Kidney (tissue), 14 donors: ENCODE measurements around the gene TNS3. TPM values are rescaled to one million over a fixed set of nuclear protein-coding genes. Genes with fewer than 3 reads are reported as not detected.

Experiments
- DNase-seq, 5 donors: peaks; one replicate each; pipeline ENCODE4 v3.0.0-alpha.2; 2013 to 2020
- FAIRE-seq: peaks from 2 replicates; lab custom pipeline; 2012; peaks lifted over from hg19 to GRCh38; lab: Jason Lieb, UNC
- H3K27ac ChIP-seq, 2 donors: one replicate each; pipeline ENCODE4 v1.7.0; 2013; ENCODE audit warnings: low read depth in 2 of 2, low read length in 2 of 2, inconsistent platforms in 1 of 2
- H3K27me3 ChIP-seq: one replicate; pipeline ENCODE4 v1.7.1; 2013; ENCODE audit warnings: low read length, inconsistent platforms; ENCODE audit not compliant: control insufficient read depth, insufficient read depth
- H3K36me3 ChIP-seq, 3 donors: one replicate each; pipeline versions ENCODE4 v1.7.0 to v1.7.1; 2013; ENCODE audit warnings: low read length in 3 of 3, control low read depth in 1 of 3, inconsistent platforms in 1 of 3; ENCODE audit not compliant: insufficient read depth in 3 of 3, control insufficient read depth in 2 of 3
- H3K4me1 ChIP-seq, 3 donors: one replicate each; pipeline versions ENCODE4 v1.7.0 to v1.7.1; 2013; ENCODE audit warnings: low read length in 3 of 3, inconsistent platforms in 1 of 3, low read depth in 1 of 3; ENCODE audit not compliant: control insufficient read depth in 2 of 3, insufficient read depth in 2 of 3
- H3K4me3 ChIP-seq, 3 donors: one replicate each; pipeline versions ENCODE4 v1.7.0 to v1.8.1; 2013; ENCODE audit warnings: low read length in 3 of 3, control low read depth in 1 of 3, inconsistent platforms in 1 of 3
- H3K9ac ChIP-seq, 3 donors: one replicate each; pipeline versions ENCODE4 v1.7.0 to v1.7.1; 2013; ENCODE audit warnings: low read length in 3 of 3, control low read depth in 1 of 3, inconsistent platforms in 1 of 3
- H3K9me3 ChIP-seq, 3 donors: one replicate each; pipeline versions ENCODE4 v1.7.0 to v1.7.1; 2013; ENCODE audit warnings: low read length in 3 of 3, control low read depth in 1 of 3, inconsistent platforms in 1 of 3; ENCODE audit not compliant: control insufficient read depth in 2 of 3, insufficient read depth in 1 of 3
- CTCF ChIP-seq: IDR thresholded peaks from 3 replicates; pipeline ENCODE4 v1.5.1; 2012; ENCODE audit warnings: mild to moderate bottlenecking, moderate library complexity, borderline replicate concordance; ENCODE audit not compliant: insufficient read depth; ENCODE audit errors: extremely low read depth
- intact Hi-C: fragments of 100-400 bp; cut with DNase I; formaldehyde crosslinking; loops from one replicate; pipeline ENCODE4 v1.11.1; 2022
- polyA plus RNA-seq: library from polyadenylated mRNA; stranded (reverse); fragments of 350-450 nt; fragmentation: Illumina TruSeq; extraction: RNeasy Lipid Tissue Mini Kit (QIAGEN cat#74804); gene quantifications from one replicate; pipeline ENCODE4 v1.2.3, GENCODE V29; 2014; ENCODE audit warnings: low read depth, low replicate concordance; ENCODE audit not compliant: insufficient read depth
- total RNA-seq: library from RNA; stranded (reverse); fragmentation: NEBNext Ultra II Directional; extraction: Animal tissue kit (Norgen Biotek cat#: 25700); gene quantifications from one replicate; pipeline ENCODE4 v1.2.1, GENCODE V29; 2021
- donor health status: control.
- donor health status: control.
- donor health status: control.
- donor health status: control.
- donor health status: control.
- donor health status: DM: yes; HTN: yes; CAD: no.
- donor health status: Normal renal cell carcinoma (clear cell type).

Gene TNS3
- total and polyA plus RNA-seq, 2 donors from 2014 or later: 38.4 to 198 TPM

- no peak for TF ChIP-seq CTCF
- H3K27ac ChIP-seq: no peak overlapping the region
- H3K36me3 ChIP-seq: peaks cover 5 to 52% (median 38%) of the 10 kb centered on the region in 3 donors
- no peaks in the 10 kb centered on the region for H3K9me3 ChIP-seq
- FAIRE-seq (no peak), DNase-seq (no peak)
- intact Hi-C loops: no loop called here
- H3K9ac ChIP-seq: no peak overlapping the region
- H3K27me3 ChIP-seq: no peaks in the 10 kb centered on the region
- H3K4me3 ChIP-seq: no peak overlapping the region
- peaks cover 0 to 8% (median 2%) of the 10 kb centered on the region in 3 donors for H3K4me1 ChIP-seq
These were observed 195.6 kb downstream of the TNS3 start for GRCh38 chr7:47386273-47386835.

- Histone ChIP-seq H3K4me1 (peaks cover 0 to 15% (median 9%) of the 10 kb centered on the region in 3 donors), H3K4me3 (no peak overlapping the region), H3K27me3 (no peaks in the 10 kb centered on the region), H3K9me3 (no peaks in the 10 kb centered on the region), H3K36me3 (peaks cover 0 to 45% (median 32%) of the 10 kb centered on the region in 3 donors), H3K27ac (no peak overlapping the region), H3K9ac (no peak overlapping the region)
- TF ChIP-seq CTCF: no peak
- FAIRE-seq (no peak), DNase-seq (no peak)
- intact Hi-C loops: no loop called here
These were observed 196.3 kb downstream of the TNS3 start for GRCh38 chr7:47385536-47386125.

GRCh38 chr7:47384755-47385535, 197.0 kb downstream of the TNS3 start:
- Histone ChIP-seq H3K36me3 (peaks cover 0 to 38% (median 29%) of the 10 kb centered on the region in 3 donors), H3K27ac (no peak overlapping the region), H3K27me3 (no peaks in the 10 kb centered on the region), H3K9me3 (no peaks in the 10 kb centered on the region), H3K9ac (no peak overlapping the region), H3K4me1 (peaks cover 0 to 22% (median 16%) of the 10 kb centered on the region in 3 donors), H3K4me3 (no peak overlapping the region)
- intact Hi-C loops: no loop called here
- DNase-seq (no peak), FAIRE-seq (no peak)
- no peak for TF ChIP-seq CTCF
